ENCODE data around the gene APOA1.

- no peak for TF ChIP-seq CTCF (IDR thresholded peaks at IDR 0.05)
- TF ChIP-seq POLR2A (IDR thresholded peaks at IDR 0.05), result no peak
Observed at GRCh38 chr11:116832350-116833290, 4.8 kb downstream of the APOA1 start.
